GM18858 (cell line): Measurements from ENCODE around the gene LMBRD2.
A peak's percentile ranks its signal among the peaks of the same experiment; 100 is the strongest.

Experiments
- ATAC-seq: cut with Tn5 transposase; IDR thresholded peaks from one replicate; pipeline ENCODE4 v1.9.1; 2021; ENCODE audit not compliant: unreplicated experiment

LMBRD2 gene

DNA sequence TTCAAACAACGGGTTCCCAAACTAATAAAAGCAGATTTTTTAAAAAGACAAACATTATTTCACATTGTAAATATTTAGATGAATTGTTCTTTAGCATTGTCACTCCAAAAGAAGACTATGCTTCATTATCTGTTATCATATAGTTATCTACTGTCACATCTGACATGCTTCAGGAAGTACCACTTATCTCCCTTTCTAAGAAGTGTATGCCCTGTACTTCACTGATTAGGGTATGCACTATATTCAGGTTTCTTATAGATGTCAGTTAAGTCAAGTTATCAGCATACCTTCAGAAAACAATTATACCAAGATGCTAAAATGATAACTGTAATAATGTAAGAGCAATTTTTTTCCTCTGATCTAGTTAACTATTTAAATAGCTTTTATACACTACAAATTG is 40.4 kb downstream of the LMBRD2 start:
- ATAC-seq: no peak

DNA sequence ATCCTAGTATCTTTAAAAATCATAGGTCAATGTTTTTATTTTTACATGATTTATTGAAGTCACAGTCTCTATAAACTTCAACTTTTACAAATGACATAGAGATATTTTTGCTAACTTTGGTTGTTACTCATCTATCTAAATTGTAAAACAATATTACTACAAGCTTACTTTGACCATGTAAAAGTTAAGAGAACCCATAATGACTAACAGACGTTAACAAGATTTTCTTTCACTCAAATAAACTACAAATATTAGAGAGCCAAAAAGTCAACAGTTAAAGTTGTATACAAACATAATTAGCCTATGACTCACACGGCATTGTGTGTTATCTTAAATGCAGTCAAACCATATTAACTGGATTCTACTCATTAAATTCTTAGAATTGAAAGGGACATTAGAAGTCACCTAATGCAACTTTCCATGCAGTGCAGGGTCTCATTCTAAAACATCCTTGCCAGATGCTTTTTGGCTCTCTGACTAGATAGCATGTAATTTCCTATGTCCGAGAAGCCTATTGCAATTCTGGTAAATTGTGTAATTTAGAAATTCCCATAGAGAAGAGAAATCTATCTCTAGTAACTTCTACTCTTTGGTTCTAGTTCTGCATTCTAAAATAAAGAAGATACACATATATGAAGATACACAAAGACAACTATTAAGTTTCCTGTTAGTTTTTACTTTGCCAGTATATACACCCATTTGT is 42.8 kb downstream of the LMBRD2 start:
- ATAC-seq: no peak

DNA sequence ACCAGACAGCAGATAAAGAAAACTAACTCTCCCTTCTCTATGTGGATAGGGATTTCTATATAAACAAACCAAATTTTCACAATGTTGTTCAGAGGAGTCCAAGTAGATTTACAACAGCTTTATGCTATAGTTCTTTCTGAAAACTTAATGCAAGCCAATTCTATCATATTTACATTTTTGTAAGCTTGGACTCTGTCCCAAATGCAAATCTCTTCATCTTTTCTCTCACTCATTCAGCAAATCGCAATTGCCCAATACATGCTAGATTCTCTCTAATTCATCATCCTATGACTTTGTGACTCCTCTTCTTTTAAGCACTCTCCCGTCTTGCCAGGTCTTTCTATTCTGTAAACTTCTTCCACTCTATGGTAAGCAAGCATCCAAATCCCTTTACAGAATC is 45.9 kb downstream of the LMBRD2 start:
- no peak for ATAC-seq

DNA sequence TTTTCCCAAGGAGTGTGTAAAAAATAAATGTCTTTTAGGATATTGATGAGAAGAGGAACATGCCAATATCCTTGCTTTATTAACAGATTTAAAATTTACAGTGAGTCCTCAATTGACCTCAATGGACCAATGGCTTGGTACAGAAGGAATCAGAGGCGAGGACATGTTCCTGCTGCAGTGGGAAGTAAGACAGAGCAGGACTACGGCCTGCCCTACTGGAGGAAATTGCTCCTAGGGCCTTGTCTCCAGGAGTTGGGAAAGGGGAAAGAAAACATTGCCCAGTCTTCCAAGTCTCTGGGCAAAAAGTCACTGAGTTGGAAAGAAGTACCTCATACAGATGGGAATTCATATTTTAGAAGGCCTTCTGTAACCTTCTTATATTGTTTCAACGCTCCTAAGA is 51.9 kb downstream of the LMBRD2 start:
- no peak for ATAC-seq

DNA sequence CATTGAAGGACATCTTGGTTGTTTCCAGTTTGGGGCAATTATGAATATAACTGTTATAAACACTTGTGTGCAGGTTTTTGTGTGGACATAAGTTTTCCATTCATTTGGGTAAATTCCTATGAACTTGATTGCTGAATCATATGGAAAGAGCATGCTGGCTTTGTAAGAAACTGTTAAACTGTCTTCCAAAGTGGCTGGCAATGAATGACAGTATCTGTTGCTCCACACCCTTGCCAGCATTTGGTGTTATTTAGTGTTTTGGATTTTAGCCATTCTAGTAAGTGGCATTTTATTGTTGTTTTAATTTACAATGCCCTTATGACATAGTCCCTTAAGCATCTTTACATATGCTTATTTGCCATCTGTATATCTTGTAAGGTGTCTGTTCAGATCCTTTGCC is 55.2 kb downstream of the LMBRD2 start:
- ATAC-seq: no peak

DNA sequence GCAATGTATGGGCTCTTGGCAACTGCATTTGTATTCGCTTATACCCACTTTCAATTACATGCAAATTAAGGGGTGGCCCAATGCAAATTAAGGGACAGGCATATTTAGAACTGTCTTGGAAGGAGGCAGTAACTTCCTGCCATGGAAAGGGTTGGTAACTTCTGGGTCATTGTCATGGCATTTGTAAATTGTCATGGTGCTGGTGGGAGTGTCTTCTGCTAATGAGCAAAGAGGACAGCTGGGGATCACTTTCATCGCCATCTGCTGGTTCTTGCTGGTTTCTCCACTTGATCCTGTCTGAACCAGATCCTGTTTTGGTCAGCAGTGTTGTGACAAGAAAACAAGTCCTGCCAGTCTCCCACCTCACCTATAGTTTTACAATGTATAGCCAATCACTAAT is 61.7 kb downstream of the LMBRD2 start:
- ATAC-seq: peak; percentile 74

DNA sequence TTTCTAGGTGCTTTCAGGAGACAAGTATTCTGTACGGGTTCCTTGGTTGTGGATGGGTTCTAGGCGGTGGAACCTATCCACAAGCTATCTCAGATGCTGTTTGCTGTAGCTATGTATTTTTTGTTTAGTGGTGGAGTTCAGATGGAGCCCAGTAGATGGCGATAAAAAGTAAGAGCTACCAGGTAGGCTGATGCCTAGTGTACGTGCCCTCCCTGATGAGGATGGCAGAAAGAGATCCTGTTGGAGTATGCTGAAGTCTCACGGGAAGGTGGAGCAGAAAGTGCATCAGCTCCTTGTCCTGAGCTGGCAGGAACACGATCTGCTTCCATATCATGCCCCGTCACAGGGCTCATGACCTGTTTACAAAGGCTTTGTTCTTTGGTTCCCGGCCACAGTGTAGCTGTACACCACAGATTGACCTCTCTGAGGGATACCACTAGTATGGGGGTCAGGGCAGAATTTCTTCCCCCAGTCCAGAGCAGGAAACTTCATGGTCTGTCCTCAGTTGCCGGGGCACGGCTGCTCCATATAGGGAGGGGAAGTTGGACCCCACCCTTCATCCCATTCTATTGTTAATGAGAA is 72.4 kb downstream of the LMBRD2 start:
- ATAC-seq: peak; percentile 97

DNA sequence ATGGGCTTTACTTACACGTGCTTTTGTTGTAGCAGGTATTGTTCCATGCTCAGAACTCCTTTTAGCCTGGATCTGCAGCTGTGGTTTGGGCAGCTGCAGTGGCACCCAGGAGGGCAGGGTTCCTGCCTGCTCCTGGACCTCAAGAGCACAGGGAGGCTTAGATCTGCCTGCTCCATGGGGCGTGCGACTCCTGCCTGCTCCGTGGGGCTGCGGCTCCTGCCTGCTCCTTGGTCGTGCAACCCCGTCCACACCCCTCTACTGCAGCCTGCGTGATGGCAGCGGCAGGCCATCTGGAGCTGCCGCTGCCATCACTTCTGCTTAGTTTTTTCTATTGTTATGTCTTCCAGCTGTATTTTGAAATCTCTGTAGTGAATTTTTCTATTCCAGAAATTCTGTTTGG is 73.3 kb downstream of the LMBRD2 start:
- ATAC-seq: no peak

DNA sequence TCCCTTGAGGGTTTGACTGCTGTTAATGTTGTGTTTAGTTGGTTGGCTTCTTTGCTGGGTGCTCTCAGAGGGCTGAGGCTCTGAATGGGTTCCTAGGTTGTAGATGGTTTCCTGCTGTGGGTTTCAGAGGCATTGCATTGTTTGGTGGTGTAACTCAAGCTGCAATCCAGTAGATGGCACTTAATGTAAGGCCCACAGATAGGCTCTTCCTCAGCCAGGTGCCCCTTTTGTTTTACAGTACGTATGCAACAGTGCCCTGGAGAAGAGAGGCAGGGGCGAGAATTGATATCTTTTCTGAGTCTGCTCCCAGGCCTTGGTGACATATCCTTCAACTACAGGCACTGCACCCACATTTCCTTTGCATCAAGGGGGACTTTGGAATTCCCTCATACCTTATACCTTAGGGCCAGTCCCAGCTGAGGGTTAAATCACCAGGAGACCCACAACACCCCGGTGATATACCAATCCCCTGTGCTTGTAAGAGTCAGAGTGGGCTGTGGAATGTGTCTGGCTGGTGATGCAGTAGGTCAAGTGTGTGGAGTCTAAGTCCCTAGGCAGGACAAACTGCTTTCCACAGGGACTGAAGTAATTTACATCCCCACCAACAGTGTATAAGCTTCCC is 78.0 kb downstream of the LMBRD2 start:
- ATAC-seq: peak; percentile 71

DNA sequence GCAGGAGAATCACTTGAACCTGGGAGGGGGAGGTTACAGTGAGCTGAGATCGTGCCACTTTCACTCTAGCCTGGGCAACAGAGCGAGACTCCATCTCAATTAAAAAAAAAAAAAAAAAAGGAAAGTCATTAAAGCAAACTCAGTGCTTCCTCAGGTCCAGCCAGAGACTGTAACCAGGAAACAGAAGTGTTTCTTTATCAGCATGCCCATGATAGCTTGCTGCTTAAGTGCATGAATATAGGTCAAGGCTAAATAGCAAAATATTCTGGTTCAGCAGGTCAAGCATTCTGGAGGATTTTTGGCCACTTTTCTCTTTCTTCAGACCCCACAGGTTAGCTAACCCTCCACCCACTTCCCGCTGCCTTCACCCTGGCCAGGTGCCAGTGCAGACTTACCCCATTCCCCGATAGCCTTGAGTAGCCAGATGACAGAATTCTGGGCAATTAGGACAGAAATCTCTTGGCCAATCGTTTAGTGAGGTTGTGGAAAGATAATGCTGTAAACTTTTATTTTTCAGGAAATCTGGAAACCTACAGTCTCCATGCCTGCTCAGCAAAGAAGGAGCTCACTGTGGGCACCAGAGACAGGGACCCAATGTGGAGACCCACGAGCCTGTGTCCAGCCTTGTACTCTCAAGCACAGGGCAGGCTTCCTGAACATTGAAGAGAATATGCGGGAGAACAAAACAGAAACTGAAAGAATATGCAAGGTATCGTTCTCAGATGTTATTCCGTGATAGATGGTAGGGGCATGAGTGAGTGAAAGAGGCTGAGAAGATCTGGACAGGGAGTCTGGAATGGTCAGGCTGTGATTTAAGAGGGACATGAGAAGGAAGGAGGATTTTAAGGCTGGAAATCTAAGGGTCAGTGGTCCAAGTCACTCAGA is 80.8 kb downstream of the LMBRD2 start:
- peak; percentile 85 for ATAC-seq

DNA sequence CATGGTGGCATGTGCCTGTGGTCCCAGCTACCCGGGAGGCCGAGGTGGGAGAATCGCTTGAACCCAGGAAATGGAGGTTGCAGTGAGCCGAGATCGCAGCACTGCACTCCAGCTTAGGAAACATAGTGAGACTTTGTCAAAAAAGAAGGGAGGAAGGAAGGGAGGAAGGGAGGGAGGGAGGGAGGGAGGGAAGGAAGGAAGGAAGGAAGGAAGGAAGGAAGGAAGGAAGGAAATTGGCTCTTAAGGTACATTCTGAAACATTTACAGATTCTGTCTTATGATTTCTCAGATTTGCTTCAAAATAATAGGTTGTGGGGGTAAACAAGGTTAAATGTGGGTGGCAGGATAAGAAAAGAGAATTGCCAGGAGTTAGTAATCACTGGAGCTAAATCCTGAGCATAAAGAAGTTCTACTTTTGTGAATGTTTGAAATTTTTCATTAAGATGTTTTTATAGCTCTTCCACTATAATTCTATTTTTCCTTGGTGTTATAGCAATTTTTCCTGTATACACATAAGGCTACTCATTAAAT is 82.9 kb downstream of the LMBRD2 start:
- no peak for ATAC-seq

DNA sequence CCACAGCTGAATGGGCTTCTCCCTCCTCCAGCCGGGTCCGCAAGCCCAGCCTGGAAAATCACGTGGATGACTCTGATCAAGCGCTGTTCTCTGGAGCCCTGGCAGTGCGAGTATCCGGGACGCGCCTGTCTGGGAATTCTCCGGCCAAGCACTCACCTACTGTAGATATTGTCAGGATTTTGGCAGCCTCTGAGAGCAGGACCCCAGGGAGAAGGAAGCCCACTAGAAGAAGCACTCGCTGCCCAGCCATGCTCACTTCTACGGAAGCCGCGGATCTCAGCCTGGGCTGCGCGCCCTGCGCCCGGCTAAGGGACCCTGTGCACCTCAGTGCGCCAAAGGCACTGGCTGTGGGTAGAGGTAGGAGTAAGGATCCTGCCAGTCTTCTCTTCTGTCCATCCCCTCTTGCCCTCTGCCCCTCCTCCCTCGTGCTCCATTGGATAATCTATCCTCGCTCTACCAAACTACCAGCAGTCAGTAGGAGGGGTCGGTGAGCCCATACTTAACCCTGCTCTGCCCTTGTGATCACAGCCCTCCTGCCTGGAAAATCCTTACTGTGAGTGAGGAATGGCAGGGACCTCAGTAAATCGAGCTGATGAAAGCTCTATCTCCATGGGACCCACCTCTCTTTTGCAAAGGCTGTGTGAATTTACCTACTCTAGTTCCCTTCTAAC is 85.0 kb downstream of the LMBRD2 start, which contains the start of gene UGT3A2:
TSS of gene UGT3A2 (minus strand) at position 343 of the 671 bp plus-strand sequence. CDS start at position 250, 93 bp downstream.
- no peak for ATAC-seq

DNA sequence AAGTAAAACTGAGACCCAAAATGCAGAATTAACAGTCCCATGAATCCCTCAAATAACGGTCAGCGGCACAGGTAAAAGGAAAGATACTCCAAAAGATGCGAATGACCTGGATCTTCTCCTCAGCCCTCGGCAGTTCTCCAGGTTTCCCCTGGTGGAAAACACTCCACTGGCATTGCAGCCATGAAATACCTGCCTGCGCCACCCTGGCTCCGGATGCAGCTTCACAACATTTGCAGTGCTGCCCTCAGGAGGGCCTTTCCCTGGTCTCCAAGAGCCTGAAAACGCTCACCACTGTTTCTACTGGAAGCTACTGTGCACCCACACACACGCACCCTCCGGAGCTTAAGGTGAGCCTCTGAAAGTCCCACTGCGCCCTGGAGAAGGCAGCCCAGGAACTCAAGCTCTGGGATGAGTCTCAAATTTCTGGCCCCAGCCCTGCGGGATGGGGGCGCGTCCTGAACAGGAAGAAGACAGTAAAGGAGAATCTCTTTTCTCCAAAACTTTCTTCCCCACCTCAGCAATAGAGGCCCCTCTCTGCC is 85.6 kb downstream of the LMBRD2 start:
- no peak for ATAC-seq

DNA sequence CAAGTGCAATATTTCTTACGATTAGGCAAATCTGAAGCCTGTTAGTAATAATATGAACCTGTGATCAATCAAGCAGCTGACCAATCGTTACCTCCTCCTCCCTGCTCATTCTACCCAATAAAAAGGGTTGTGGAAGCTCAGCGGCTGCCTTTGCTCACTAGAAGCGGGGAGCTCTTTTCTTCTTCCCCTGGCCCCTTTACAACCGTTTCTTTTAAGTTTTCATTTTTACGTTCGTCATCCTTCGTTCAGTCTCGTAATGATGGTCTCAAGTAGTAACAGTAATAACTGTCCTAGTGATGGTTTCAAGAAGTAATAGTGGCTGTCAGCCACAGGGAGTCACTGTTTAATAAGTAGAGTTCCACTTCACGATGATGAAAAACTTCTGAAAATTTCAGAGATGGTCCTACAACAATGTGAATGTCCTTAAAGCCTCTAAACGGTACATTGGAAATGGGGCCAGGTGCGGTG is 91.2 kb downstream of the LMBRD2 start:
- ATAC-seq: no peak

DNA sequence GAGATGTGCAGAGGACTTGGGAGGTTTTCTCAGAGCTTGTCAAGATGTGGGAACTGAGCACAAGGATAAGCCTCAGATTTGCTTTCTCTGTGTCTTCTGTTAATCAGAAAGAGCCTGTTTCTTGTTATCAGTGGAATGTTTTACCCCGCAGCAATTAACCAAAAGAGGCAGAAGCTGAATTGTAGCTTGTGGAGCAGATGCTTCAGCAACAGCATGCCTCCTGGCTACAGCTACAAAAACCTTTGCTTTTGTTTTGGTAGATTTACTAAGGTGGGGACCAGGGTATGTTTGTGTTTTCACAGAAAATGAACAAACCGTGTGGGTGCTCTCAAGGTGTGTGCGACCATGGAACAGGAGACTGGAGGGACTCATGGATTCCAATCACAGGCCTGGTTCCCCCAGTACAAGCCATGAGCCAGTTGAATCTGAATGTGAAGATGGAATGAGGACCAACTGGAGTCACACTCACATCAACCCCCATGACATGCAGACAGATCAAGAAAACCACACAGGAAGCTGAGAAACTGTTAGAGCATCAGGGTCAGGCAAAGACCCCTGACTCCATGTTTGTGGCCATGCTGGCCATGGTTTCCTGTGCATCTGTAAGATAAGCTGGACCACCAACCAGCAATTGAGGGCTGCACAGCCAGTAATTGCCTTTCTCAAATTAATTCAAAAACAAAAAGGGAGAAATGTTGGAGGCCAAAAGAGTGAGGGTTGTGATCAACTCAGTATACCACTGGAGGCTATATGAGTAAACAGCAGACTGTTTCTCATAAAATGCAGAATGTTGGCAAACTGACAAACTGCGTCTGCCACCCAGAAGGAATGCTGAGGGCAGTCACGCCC is 91.9 kb downstream of the LMBRD2 start:
- ATAC-seq: no peak

DNA sequence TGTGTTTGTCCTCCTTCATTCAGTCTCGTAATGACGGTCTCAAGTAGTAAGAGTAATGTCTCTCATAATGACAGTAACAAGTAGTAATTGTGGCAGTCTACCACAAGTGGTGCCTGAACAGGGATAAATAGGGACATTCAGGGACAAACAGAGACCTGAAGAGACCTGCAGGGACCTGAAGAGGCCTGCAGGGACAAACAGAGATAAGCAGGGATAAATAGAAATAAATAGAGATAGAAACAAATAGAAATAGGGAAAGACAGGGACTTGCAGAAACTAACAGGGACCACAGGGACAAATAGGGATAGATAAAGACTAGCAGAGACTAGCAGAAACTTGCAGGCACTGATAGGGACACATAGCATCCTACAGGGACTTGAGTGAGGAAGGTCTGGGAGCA is 92.9 kb downstream of the LMBRD2 start:
- ATAC-seq: no peak

DNA sequence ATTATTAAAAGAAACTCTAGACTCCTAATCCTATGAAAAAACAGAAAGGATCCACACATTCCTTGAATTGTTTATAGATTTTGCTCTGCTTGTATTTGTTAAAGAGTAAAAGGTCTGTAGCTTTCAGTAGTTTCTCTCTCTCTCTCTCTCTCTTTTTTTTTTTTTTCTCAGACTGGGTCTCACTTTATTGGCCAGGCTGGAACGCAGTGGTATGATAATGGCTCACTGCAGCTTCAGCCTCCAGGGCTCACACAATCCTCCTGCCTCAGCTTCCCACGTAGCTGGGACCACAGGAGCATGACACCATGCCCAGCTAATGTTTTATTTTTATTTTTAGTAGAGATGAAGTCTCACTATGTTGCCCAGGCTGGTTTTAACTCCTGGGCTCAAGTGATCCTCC is 94.3 kb downstream of the LMBRD2 start:
- ATAC-seq: no peak

DNA sequence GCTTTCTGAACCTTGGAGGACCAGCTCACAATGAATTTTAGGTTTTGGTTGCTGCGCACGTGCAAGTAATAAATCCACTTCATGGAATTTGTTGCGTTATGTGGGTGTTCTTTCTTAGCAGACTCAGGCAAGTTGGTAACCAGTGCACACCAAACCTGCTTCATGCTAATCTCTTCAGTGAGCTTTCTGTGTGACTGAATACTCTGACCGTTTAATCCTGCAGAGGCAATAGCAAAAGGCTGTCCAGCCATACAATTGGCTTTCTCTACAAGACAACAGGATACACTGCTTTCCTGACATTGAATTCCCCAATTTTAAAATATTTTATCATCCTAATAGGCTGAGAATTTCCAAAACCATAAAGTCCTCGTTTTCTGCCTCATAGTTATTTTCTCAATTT is 95.3 kb downstream of the LMBRD2 start:
- ATAC-seq: no peak

DNA sequence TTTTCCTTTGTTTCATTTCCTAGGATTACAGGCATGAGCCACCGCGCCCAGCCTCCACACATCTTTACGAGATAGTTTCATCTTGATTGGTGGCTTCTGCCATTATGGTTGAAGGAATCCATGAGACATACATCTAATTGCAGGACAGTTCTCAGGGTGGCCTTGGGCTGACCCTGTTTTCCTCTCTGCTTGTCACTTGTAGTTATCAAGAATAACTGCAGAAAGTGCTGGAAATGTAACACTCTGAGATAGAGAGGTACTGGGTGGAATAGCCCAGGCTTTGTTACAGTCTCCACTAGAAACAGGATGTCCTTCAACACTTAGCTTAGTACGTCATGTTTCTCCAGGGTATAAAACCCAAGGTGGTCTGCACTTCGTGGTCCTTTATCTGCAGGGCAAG is 95.7 kb downstream of the LMBRD2 start:
- no peak for ATAC-seq
